HEK293T (cell line): ENCODE measurements around the gene TM9SF4.

Experiments
- BHLHE40 ChIP-seq: fragments of 450-650 bp; IDR thresholded peaks from 2 replicates; pipeline ENCODE4 v1.6.1; 2016; ENCODE audit warnings: mild to moderate bottlenecking, moderate library complexity, borderline replicate concordance
- ELF4 ChIP-seq: fragments of 450-650 bp; IDR thresholded peaks from 2 replicates; pipeline ENCODE4 v1.6.1; 2017; ENCODE audit warnings: antibody characterized with exemption
- FOXK2 ChIP-seq: fragments of 450-650 bp; IDR thresholded peaks from 2 replicates; pipeline ENCODE4 v1.6.1; 2016; ENCODE audit warnings: mild to moderate bottlenecking
- SUZ12 ChIP-seq: fragments of 450-650 bp; IDR thresholded peaks from 2 replicates; pipeline ENCODE4 v1.6.1; 2016; ENCODE audit warnings: mild to moderate bottlenecking
- TARDBP ChIP-seq: fragments of 450-650 bp; IDR thresholded peaks from 2 replicates; pipeline ENCODE4 v1.6.1; 2016
- ZNF384 ChIP-seq: fragments of 450-650 bp; IDR thresholded peaks from 2 replicates; pipeline ENCODE4 v1.6.1; 2016

DNA sequence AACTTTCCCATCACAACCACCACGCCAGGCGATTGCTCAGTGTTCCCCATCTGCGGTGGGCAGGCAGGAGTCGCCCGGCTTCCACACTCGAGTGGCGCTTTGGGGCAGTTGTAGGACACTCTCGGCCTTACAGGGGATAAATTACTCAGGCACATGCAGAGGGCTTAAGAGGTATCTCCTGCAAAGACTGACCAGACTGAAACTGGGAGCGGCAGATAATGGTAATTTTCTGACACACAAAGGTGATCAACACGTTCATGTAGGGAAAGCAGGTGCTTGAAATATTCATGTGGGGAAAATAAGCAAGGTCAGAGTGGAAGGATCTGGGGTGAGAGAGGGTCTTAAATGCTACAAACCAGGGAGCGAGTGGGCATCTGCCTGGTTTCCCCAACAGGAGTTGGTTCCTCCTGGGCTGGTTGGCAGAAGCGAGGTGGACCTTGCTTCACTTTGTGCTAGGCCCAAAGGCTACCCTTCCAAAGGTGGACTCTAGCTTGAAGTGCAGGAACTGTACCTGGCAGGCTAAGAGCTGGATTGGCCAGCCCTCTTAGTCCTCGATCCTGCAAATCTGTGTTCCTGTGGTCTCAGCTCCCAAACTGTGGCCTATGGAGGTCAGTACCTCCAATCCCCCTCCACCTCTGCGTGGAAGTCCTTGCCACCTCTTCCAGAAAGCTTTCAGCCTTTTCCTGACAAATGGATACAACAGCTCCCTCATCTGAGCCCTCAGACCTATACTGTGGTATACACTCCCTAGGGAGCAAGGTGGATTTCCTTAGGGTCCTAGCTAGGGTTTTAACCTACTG, 81.3 kb downstream of the TM9SF4 start:
- TF ChIP-seq TARDBP (no peak), BHLHE40 (no peak), SUZ12 (no peak), ZNF384 (no peak), ELF4 (no peak), FOXK2 (no peak)
